SK-N-SH (cell line): ENCODE results near the gene TPRA1. TPM values are rescaled to one million over a fixed set of nuclear protein-coding genes. Genes with fewer than 3 reads are reported as not detected.

Experiments
- CTCF ChIA-PET: fragments of 300-600, 350-600 bp; formaldehyde crosslinking; extraction: SDS; loops from one replicate; lab custom pipeline; 2021; lab: Yijun Ruan, JAX
- POLR2A ChIA-PET: fragments of 350-600 bp; sonication (Branson Sonifier 250); formaldehyde crosslinking; extraction: SDS; loops from one replicate; lab custom pipeline; 2020; ENCODE audit warnings: antibody characterized with exemption, inconsistent platforms; lab: Yijun Ruan, JAX
- DNase-seq: peaks from one replicate; pipeline ENCODE4 v3.0.0; 2012
- H2AFZ ChIP-seq: fragments of 200-600 bp; sonication (generic); 2 replicates; pipeline ENCODE4 v1.8.1; 2016; ENCODE audit warnings: antibody characterized with exemption, mild to moderate bottlenecking, low read depth
- H3F3A ChIP-seq: fragments of 200-600 bp; sonication (generic); replicated peaks from 2 replicates; pipeline ENCODE3; 2016; ENCODE audit warnings: antibody characterized with exemption, mild to moderate bottlenecking; ENCODE audit not compliant: insufficient read depth
- H3K27ac ChIP-seq, 2 experiments: fragments of 200-500 bp in 1 of 2; fragments of 200-600 bp in 1 of 2; sonication (Bioruptor generic) in 1 of 2; sonication (generic), shearing (Covaris generic) in 1 of 2; 2 replicates each; pipeline versions ENCODE4 v1.5.1 to v1.6.1; 2014 to 2016; ENCODE audit warnings: low read depth in 2 of 2, inconsistent platforms in 1 of 2, low read length in 1 of 2, mild to moderate bottlenecking in 1 of 2, mixed read lengths in 1 of 2
- H3K27me3 ChIP-seq: fragments of 200-600 bp; sonication (generic), shearing (Covaris generic); 2 replicates; pipeline ENCODE4 v1.6.1; 2016; ENCODE audit warnings: mixed run types; ENCODE audit not compliant: insufficient read depth
- H3K36me3 ChIP-seq, 2 experiments: fragments of 200-500 bp in 1 of 2; fragments of 200-600 bp in 1 of 2; sonication (Bioruptor generic) in 1 of 2; sonication (generic) in 1 of 2; replicated peaks in 1 of 2; 2 replicates each; pipeline versions ENCODE3 to v1.5.1; 2014 to 2016; ENCODE audit warnings: low read length in 1 of 2, mild to moderate bottlenecking in 1 of 2; ENCODE audit not compliant: insufficient read depth in 2 of 2, control insufficient read depth in 1 of 2
- H3K4me1 ChIP-seq, 2 experiments: fragments of 200-500 bp in 1 of 2; fragments of 200-600 bp in 1 of 2; sonication (Bioruptor generic) in 1 of 2; sonication (generic), shearing (Covaris generic) in 1 of 2; 2 replicates each; pipeline versions ENCODE4 v1.5.1 to v1.6.1; 2014 to 2016; ENCODE audit warnings: low read depth in 1 of 2, low read length in 1 of 2, mixed run types in 1 of 2; ENCODE audit not compliant: insufficient read depth in 2 of 2, control insufficient read depth in 1 of 2
- H3K4me2 ChIP-seq: fragments of 200-600 bp; sonication (generic), shearing (Covaris generic); 2 replicates; pipeline ENCODE4 v1.6.1; 2017; ENCODE audit warnings: mixed run types
- H3K4me3 ChIP-seq, 2 experiments: fragments of 200-500 bp in 1 of 2; fragments of 200-600 bp in 1 of 2; sonication (Bioruptor generic) in 1 of 2; sonication (generic), shearing (Covaris generic) in 1 of 2; 2 replicates each; pipeline versions ENCODE4 v1.5.1 to v1.8.1; 2014 to 2016; ENCODE audit warnings: low read depth in 2 of 2, inconsistent platforms in 1 of 2, low read length in 1 of 2, mild to moderate bottlenecking in 1 of 2, mixed read lengths in 1 of 2, moderate library complexity in 1 of 2
- H3K79me2 ChIP-seq: fragments of 200-600 bp; sonication (generic); 2 replicates; pipeline ENCODE4 v1.8.1; 2017; ENCODE audit warnings: mild to moderate bottlenecking; ENCODE audit not compliant: insufficient read depth
- H3K9ac ChIP-seq: fragments of 200-600 bp; sonication (generic); 2 replicates; pipeline ENCODE4 v1.6.1; 2017; ENCODE audit warnings: mixed run types
- H3K9me2 ChIP-seq: fragments of 200-600 bp; sonication (generic); 2 replicates; pipeline ENCODE4 v1.6.1; 2017; ENCODE audit warnings: mixed run types
- H3K9me3 ChIP-seq: fragments of 200-600 bp; sonication (generic); 2 replicates; pipeline ENCODE4 v1.6.1; 2017; ENCODE audit warnings: mixed run types, mild to moderate bottlenecking, moderate library complexity
- H4K20me1 ChIP-seq: fragments of 200-600 bp; sonication (generic); 2 replicates; pipeline ENCODE4 v1.6.1; 2017; ENCODE audit warnings: mild to moderate bottlenecking, mixed run types; ENCODE audit not compliant: insufficient read depth
- CTCF ChIP-seq: fragments of 200-600 bp; sonication (generic); IDR thresholded peaks from 2 replicates; pipeline ENCODE4 v1.6.1; 2017; ENCODE audit warnings: antibody characterized with exemption, mild to moderate bottlenecking, moderate library complexity
- EP300 ChIP-seq, 2 experiments: IDR thresholded peaks; 2 replicates each; pipeline versions ENCODE4 v1.4.0 to v1.6.1; 2012; ENCODE audit warnings: borderline replicate concordance in 1 of 2, low read depth in 1 of 2, low read length in 1 of 2
- EZH2phosphoT487 ChIP-seq: fragments of 200-600 bp; sonication (generic); IDR thresholded peaks from 2 replicates; pipeline ENCODE4 v1.6.1; 2017; ENCODE audit warnings: low read depth, mixed run types, mild to moderate bottlenecking, antibody characterized with exemption, moderate library complexity, borderline replicate concordance
- GATA2 ChIP-seq: sonication (generic); formaldehyde crosslinking; IDR thresholded peaks from 2 replicates; pipeline ENCODE4 v1.5.0; 2020; ENCODE audit warnings: mild to moderate bottlenecking, missing genetic modification reagents
- MXI1 ChIP-seq: IDR thresholded peaks from 2 replicates; pipeline ENCODE4 v1.6.1; 2012; ENCODE audit warnings: mild to moderate bottlenecking, low read depth, low read length, improper control_type of control experiment
- RAD21 ChIP-seq: IDR thresholded peaks from 2 replicates; pipeline ENCODE4 v1.6.1; 2012; ENCODE audit warnings: mild to moderate bottlenecking, low read length
- RCOR1 ChIP-seq: fragments of 150-350 bp; IDR thresholded peaks from 2 replicates; pipeline ENCODE4 v1.6.1; 2017; ENCODE audit warnings: antibody characterized with exemption, low read length
- SMC3 ChIP-seq: IDR thresholded peaks from 2 replicates; pipeline ENCODE4 v1.6.1; 2012; ENCODE audit warnings: low read depth, low read length, improper control_type of control experiment
- TAF1 ChIP-seq: IDR thresholded peaks from 2 replicates; pipeline ENCODE4 v1.6.1; 2012; ENCODE audit warnings: low read depth, mild to moderate bottlenecking, low read length, moderate library complexity, borderline replicate concordance
- TCF12 ChIP-seq: IDR thresholded peaks from 2 replicates; pipeline ENCODE4 v1.4.0; 2012
- TEAD4 ChIP-seq: IDR thresholded peaks from 2 replicates; pipeline ENCODE4 v1.4.0; 2012; ENCODE audit warnings: mild to moderate bottlenecking, borderline replicate concordance; ENCODE audit not compliant: insufficient read depth
- YY1 ChIP-seq: IDR thresholded peaks from 2 replicates; pipeline ENCODE4 v1.4.0; 2012; ENCODE audit warnings: low read depth, mild to moderate bottlenecking
- WGBS: methylation state at CpG from one replicate; pipeline ENCODE4 v1.1.6; 2017; ENCODE audit warnings: low lambda C conversion rate; 5-methylcytosine and 5-hydroxymethylcytosine counted together
- polyA plus RNA-seq, 3 experiments: library from polyadenylated mRNA; depleted of rRNA; stranded (reverse); fragments of >200 nt; gene quantifications; 2 replicates each; pipeline ENCODE4 v1.2.3, GENCODE V29; 2012

TPRA1 gene
- polyA plus RNA-seq, 1 of the 3 experiments (the other 2 are of a cell fraction), result 26.3 TPM

- 84% methylated on average over 9 of the region's 9 CpGs for WGBS
- Histone ChIP-seq H3K4me1 (peaks cover 0 to 29% of the 10 kb centered on the region in 2 experiments; a peak in 1 of 4 replicates), H3K79me2 (no peaks in the 10 kb centered on the region), H3K4me3 (no peak overlapping the region), H3K27ac (no peak overlapping the region), H3K27me3 (no peaks in the 10 kb centered on the region), H3K9ac (no peak overlapping the region), H3F3A (no peaks in the 10 kb centered on the region), H3K36me3 (no peaks in the 10 kb centered on the region), H3K4me2 (no peak overlapping the region), H2AFZ (no peak overlapping the region), H3K9me2 (no peaks in the 10 kb centered on the region), H4K20me1 (no peaks in the 10 kb centered on the region), H3K9me3 (no peaks in the 10 kb centered on the region)
- TF ChIP-seq YY1 (no peak), SMC3 (no peak), TEAD4 (no peak), TCF12 (no peak), TAF1 (no peak)
- no peak for DNase-seq
- ChIA-PET CTCF (interaction anchor here (0.6 to 7.5 kb wide), 33 partner anchors 9 to 1022 kb away, joined by 3 to 72 read pairs (median 5); partner anchors contain the start of gene TXNRD3), POLR2A (no interaction called here)
These were observed 45.7 kb downstream of the TPRA1 start for GRCh38 chr3:127544803-127545201.

- peaks cover 0 to 29% of the 10 kb centered on the region in 2 experiments; a peak in 1 of 4 replicates for H3K4me1 ChIP-seq
- no peak overlapping the region; a peak in 1 of 4 replicates for H3K4me3 ChIP-seq
- no peak overlapping the region for H3K9ac ChIP-seq
- no peak overlapping the region for H2AFZ ChIP-seq
- no peak overlapping the region for H3K4me2 ChIP-seq
- H3K79me2 ChIP-seq, result no peaks in the 10 kb centered on the region
- ChIA-PET POLR2A (no interaction called here), CTCF (interaction anchor here (0.6 to 7.5 kb wide), 42 partner anchors 9 to 1021 kb away, joined by 3 to 72 read pairs (median 4); partner anchors contain the start of genes TPRA1 and TXNRD3)
- no peaks in the 10 kb centered on the region for H4K20me1 ChIP-seq
- H3K27ac ChIP-seq, result no peak overlapping the region
- WGBS, result 53% methylated on average over 7 of the region's 10 CpGs
- H3K9me3 ChIP-seq, result no peaks in the 10 kb centered on the region
- no peaks in the 10 kb centered on the region for H3K27me3 ChIP-seq
- TF ChIP-seq RCOR1 (no peak), EP300 (IDR thresholded peaks at IDR 0.05; ENCODE audit: borderline replicate concordance in 1 of 2, low read depth in 1 of 2, low read length in 1 of 2) (no peak), RAD21 (peak; percentile 81), SMC3 (peak; percentile 78), MXI1 (no peak), CTCF (peak; percentile 75), TCF12 (no peak), GATA2 (no peak), EZH2phosphoT487 (no peak)
- no peaks in the 10 kb centered on the region for H3K36me3 ChIP-seq
- no peaks in the 10 kb centered on the region for H3F3A ChIP-seq
- peak; percentile 91 for DNase-seq
- no peaks in the 10 kb centered on the region for H3K9me2 ChIP-seq
These were observed 46.2 kb downstream of the TPRA1 start for GRCh38 chr3:127544192-127544802.
